Measurements from ENCODE around the gene KCNT2. TPM values are rescaled to one million over a fixed set of nuclear protein-coding genes. Genes with fewer than 3 reads are reported as not detected.

KCNT2 gene
- total and polyA plus RNA-seq, 2 donors (not counting 3 experiments of a cell fraction or from before 2014, with no cell fraction given), result 0.46 to 1.6 TPM

DNA sequence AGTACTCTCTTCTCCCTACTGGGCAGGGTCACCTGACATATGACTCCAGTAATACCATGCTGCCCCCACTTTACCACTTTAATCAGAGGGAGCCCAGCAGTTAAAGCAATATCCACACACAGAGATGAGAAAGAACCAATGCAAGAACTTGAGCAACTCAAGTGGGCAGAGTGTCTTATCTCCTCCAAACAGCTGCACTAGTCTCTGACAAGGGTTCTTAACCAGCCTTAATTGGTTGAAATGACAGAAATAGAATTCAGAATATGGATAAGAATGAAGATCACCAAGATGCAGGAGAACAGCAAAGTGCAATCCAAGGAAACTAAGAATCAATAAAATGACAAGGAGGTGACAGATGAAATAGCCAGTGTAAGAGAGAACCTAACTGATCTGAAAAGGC lies 91.0 kb downstream of the KCNT2 start:
- intact Hi-C loops (cut with micrococcal nuclease), result no loop called here
- H3K9ac ChIP-seq (replicated peaks; ENCODE audit: extremely low read depth, insufficient read depth, low read length), result no peak overlapping the region
- CTCF ChIA-PET, result no interaction called here
- no peaks in the 10 kb centered on the region for H3K79me2 ChIP-seq (ENCODE audit: control insufficient read depth, insufficient read depth, low read length)
- TF ChIP-seq FOS (IDR thresholded peaks at IDR 0.05; ENCODE audit: borderline replicate concordance, insufficient read depth, low read length) (no peak), POLR2AphosphoS5 (IDR thresholded peaks at IDR 0.05; ENCODE audit: insufficient read depth, low read depth, low read length) (no peak), EZH2 (IDR thresholded peaks at IDR 0.05; ENCODE audit: borderline replicate concordance, low read depth, low read length, severe bottlenecking) (no peak)
- TF ChIP-seq, protein P1, sequence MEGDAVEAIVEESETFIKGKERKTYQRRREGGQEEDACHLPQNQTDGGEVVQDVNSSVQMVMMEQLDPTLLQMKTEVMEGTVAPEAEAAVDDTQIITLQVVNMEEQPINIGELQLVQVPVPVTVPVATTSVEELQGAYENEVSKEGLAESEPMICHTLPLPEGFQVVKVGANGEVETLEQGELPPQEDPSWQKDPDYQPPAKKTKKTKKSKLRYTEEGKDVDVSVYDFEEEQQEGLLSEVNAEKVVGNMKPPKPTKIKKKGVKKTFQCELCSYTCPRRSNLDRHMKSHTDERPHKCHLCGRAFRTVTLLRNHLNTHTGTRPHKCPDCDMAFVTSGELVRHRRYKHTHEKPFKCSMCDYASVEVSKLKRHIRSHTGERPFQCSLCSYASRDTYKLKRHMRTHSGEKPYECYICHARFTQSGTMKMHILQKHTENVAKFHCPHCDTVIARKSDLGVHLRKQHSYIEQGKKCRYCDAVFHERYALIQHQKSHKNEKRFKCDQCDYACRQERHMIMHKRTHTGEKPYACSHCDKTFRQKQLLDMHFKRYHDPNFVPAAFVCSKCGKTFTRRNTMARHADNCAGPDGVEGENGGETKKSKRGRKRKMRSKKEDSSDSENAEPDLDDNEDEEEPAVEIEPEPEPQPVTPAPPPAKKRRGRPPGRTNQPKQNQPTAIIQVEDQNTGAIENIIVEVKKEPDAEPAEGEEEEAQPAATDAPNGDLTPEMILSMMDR (IDR thresholded peaks at IDR 0.05; ENCODE audit: extremely low read depth in 1 of 2, insufficient read depth in 1 of 2, low read depth in 1 of 2, low read length in 2 of 2), result no peak
- no peak overlapping the region for H3K27ac ChIP-seq (ENCODE audit: insufficient read depth, low read depth, low read length)
- no TSS peak for BruUV-seq (replicated peaks)
- H3K4me2 ChIP-seq (ENCODE audit: insufficient read depth, low read length), result no peak overlapping the region
- no peaks in the 10 kb centered on the region for H3K36me3 ChIP-seq (ENCODE audit: control insufficient read depth in 2 of 2, extremely low read depth in 1 of 2, insufficient read depth in 2 of 2, low read length in 2 of 2)
- no peak overlapping the region for H2AFZ ChIP-seq (ENCODE audit: low read depth, low read length)
- no peak overlapping the region for H3K4me3 ChIP-seq (replicated peaks in 1 of 3; ENCODE audit: insufficient read depth in 1 of 3, low read depth in 1 of 3, low read length in 3 of 3)
- H3K4me1 ChIP-seq (ENCODE audit: control insufficient read depth, extremely low read depth, insufficient read depth, low read length), result no peaks in the 10 kb centered on the region
- H4K20me1 ChIP-seq (replicated peaks; ENCODE audit: control insufficient read depth, extremely low read depth, insufficient read depth, low read length), result no peaks in the 10 kb centered on the region
- DNase-seq (ENCODE audit: low read depth, low spot score) (no peak), FAIRE-seq (no peak)
- POLR2A ChIA-PET, result no interaction called here
- no peaks in the 10 kb centered on the region for H3K9me1 ChIP-seq (replicated peaks; ENCODE audit: control insufficient read depth, extremely low read depth, insufficient read depth, low read length)
- dilution Hi-C loops (cut with MboI; ENCODE audit: extremely low pct_ligation_motif_present, low sequenced_read_pairs), result no loop called here
- no peaks in the 10 kb centered on the region for H3K27me3 ChIP-seq (ENCODE audit: control insufficient read depth in 2 of 2, insufficient read depth in 2 of 2, low read length in 2 of 2)
- H3K9me3 ChIP-seq (replicated peaks; ENCODE audit: control insufficient read depth, insufficient read depth, low read length), result no peaks in the 10 kb centered on the region

DNA sequence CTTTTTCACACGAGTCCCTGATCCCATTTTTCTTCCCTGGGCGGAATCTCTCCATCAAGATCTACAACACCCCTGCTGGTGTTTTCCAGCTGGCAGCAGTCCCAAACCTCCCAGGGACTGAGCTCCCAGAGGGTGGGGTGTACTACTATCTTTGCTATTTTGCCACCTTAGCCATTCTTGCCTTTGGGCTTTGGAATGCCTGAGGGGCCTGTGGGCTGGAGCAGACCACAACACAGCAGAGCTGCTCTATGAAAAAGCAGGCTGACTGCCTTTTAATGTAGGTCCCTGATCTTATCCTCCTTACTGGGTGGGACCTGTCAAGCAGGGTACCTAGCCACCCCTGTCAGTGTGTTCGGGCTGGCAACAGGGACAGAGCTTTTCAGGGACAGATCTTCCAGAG lies 91.9 kb downstream of the KCNT2 start:
- Histone ChIP-seq H3K9me3 (replicated peaks; ENCODE audit: control insufficient read depth, insufficient read depth, low read length) (no peaks in the 10 kb centered on the region), H3K4me2 (ENCODE audit: insufficient read depth, low read length) (no peak overlapping the region), H3K9ac (replicated peaks; ENCODE audit: extremely low read depth, insufficient read depth, low read length) (no peak overlapping the region), H3K27ac (ENCODE audit: insufficient read depth, low read depth, low read length) (no peak overlapping the region), H2AFZ (ENCODE audit: low read depth, low read length) (no peak overlapping the region), H3K79me2 (ENCODE audit: control insufficient read depth, insufficient read depth, low read length) (no peaks in the 10 kb centered on the region), H3K4me1 (ENCODE audit: control insufficient read depth, extremely low read depth, insufficient read depth, low read length) (no peaks in the 10 kb centered on the region), H3K27me3 (ENCODE audit: control insufficient read depth in 2 of 2, insufficient read depth in 2 of 2, low read length in 2 of 2) (no peaks in the 10 kb centered on the region), H3K36me3 (ENCODE audit: control insufficient read depth in 2 of 2, extremely low read depth in 1 of 2, insufficient read depth in 2 of 2, low read length in 2 of 2) (no peaks in the 10 kb centered on the region), H3K4me3 (replicated peaks in 1 of 3; ENCODE audit: insufficient read depth in 1 of 3, low read depth in 1 of 3, low read length in 3 of 3) (no peak overlapping the region), H4K20me1 (replicated peaks; ENCODE audit: control insufficient read depth, extremely low read depth, insufficient read depth, low read length) (no peaks in the 10 kb centered on the region), H3K9me1 (replicated peaks; ENCODE audit: control insufficient read depth, extremely low read depth, insufficient read depth, low read length) (no peaks in the 10 kb centered on the region)
- FAIRE-seq (no peak), DNase-seq (ENCODE audit: low read depth, low spot score) (no peak)
- ChIA-PET CTCF (interaction anchor here (1.1 kb wide), 1 partner anchor 9 kb away, joined by 3 read pairs; no protein-coding TSS in a partner anchor), POLR2A (no interaction called here)
- intact Hi-C loops (cut with micrococcal nuclease) (no loop called here), dilution Hi-C loops (cut with MboI; ENCODE audit: extremely low pct_ligation_motif_present, low sequenced_read_pairs) (no loop called here)
- no TSS peak for BruUV-seq (replicated peaks)
- TF ChIP-seq JUN (IDR thresholded peaks at IDR 0.05; ENCODE audit: borderline replicate concordance, insufficient read depth, insufficient read length, low read depth) (no peak), GATA2 (IDR thresholded peaks at IDR 0.05; ENCODE audit: insufficient read depth, insufficient read length, low read depth, low read length) (no peak), POLR2A (IDR thresholded peaks at IDR 0.05; ENCODE audit: low read depth, low read length) (no peak), MYC (IDR thresholded peaks at IDR 0.05; ENCODE audit: low read depth, low read length) (no peak), EZH2 (IDR thresholded peaks at IDR 0.05; ENCODE audit: borderline replicate concordance, low read depth, low read length, severe bottlenecking) (no peak), FOS (IDR thresholded peaks at IDR 0.05; ENCODE audit: borderline replicate concordance, insufficient read depth, low read length) (no peak), POLR2AphosphoS5 (IDR thresholded peaks at IDR 0.05; ENCODE audit: insufficient read depth, low read depth, low read length) (no peak)
- TF ChIP-seq, protein P1 (IDR thresholded peaks at IDR 0.05; ENCODE audit: extremely low read depth in 1 of 2, insufficient read depth in 1 of 2, low read depth in 1 of 2, low read length in 2 of 2), result no peak
- TF ChIP-seq, protein P2, sequence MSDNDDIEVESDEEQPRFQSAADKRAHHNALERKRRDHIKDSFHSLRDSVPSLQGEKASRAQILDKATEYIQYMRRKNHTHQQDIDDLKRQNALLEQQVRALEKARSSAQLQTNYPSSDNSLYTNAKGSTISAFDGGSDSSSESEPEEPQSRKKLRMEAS (IDR thresholded peaks at IDR 0.05; ENCODE audit: insufficient read depth, insufficient read length), result no peak
